PFSK-1 (cell line): ENCODE measurements around the gene DMGDH.

Source experiments
- FOXP2 ChIP-seq: optimal IDR thresholded peaks from 2 replicates; pipeline ENCODE3; 2011; ENCODE audit warnings: borderline replicate concordance, control low read depth, inconsistent platforms; ENCODE audit not compliant: insufficient read depth; ENCODE audit errors: extremely low read length, extremely low read depth
- POLR2AphosphoS5 ChIP-seq: IDR thresholded peaks from 2 replicates; pipeline ENCODE4 v1.6.1; 2012; ENCODE audit warnings: low read depth, mild to moderate bottlenecking, control low read depth, low read length, moderate library complexity
- SIN3A ChIP-seq: IDR thresholded peaks from 2 replicates; pipeline ENCODE4 v1.6.1; 2012; ENCODE audit warnings: mild to moderate bottlenecking, low read length, moderate library complexity, borderline replicate concordance; ENCODE audit not compliant: insufficient read depth
- TAF1 ChIP-seq: IDR thresholded peaks from 2 replicates; pipeline ENCODE4 v1.6.1; 2012; ENCODE audit warnings: low read length, control low read depth, borderline replicate concordance; ENCODE audit not compliant: insufficient read depth
- TF ChIP-seq, protein P1 (sequence below), 2 experiments: IDR thresholded peaks; 2 replicates each; pipeline versions ENCODE4 v1.6.1 to v1.8.0; 2011 to 2012; ENCODE audit warnings: low read depth in 2 of 2, low read length in 2 of 2, control low read depth in 1 of 2, inconsistent platforms in 1 of 2, mild to moderate bottlenecking in 1 of 2, moderate library complexity in 1 of 2; ENCODE audit not compliant: insufficient read depth in 1 of 2

The DMGDH gene

GRCh38 chr5:78984439-78985115, 84.9 kb downstream of the DMGDH start:
- TF ChIP-seq POLR2AphosphoS5, result peak; percentile 45
- TF ChIP-seq, protein P1, sequence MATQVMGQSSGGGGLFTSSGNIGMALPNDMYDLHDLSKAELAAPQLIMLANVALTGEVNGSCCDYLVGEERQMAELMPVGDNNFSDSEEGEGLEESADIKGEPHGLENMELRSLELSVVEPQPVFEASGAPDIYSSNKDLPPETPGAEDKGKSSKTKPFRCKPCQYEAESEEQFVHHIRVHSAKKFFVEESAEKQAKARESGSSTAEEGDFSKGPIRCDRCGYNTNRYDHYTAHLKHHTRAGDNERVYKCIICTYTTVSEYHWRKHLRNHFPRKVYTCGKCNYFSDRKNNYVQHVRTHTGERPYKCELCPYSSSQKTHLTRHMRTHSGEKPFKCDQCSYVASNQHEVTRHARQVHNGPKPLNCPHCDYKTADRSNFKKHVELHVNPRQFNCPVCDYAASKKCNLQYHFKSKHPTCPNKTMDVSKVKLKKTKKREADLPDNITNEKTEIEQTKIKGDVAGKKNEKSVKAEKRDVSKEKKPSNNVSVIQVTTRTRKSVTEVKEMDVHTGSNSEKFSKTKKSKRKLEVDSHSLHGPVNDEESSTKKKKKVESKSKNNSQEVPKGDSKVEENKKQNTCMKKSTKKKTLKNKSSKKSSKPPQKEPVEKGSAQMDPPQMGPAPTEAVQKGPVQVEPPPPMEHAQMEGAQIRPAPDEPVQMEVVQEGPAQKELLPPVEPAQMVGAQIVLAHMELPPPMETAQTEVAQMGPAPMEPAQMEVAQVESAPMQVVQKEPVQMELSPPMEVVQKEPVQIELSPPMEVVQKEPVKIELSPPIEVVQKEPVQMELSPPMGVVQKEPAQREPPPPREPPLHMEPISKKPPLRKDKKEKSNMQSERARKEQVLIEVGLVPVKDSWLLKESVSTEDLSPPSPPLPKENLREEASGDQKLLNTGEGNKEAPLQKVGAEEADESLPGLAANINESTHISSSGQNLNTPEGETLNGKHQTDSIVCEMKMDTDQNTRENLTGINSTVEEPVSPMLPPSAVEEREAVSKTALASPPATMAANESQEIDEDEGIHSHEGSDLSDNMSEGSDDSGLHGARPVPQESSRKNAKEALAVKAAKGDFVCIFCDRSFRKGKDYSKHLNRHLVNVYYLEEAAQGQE (IDR thresholded peaks at IDR 0.05; ENCODE audit: insufficient read depth in 1 of 2, low read depth in 2 of 2, low read length in 2 of 2), result no peak
- TF ChIP-seq SIN3A, result no peak
- TF ChIP-seq TAF1, result peak; percentile 25; the same call in 1 of the 2 replicates
- TF ChIP-seq FOXP2, result peak; percentile 39

DNA sequence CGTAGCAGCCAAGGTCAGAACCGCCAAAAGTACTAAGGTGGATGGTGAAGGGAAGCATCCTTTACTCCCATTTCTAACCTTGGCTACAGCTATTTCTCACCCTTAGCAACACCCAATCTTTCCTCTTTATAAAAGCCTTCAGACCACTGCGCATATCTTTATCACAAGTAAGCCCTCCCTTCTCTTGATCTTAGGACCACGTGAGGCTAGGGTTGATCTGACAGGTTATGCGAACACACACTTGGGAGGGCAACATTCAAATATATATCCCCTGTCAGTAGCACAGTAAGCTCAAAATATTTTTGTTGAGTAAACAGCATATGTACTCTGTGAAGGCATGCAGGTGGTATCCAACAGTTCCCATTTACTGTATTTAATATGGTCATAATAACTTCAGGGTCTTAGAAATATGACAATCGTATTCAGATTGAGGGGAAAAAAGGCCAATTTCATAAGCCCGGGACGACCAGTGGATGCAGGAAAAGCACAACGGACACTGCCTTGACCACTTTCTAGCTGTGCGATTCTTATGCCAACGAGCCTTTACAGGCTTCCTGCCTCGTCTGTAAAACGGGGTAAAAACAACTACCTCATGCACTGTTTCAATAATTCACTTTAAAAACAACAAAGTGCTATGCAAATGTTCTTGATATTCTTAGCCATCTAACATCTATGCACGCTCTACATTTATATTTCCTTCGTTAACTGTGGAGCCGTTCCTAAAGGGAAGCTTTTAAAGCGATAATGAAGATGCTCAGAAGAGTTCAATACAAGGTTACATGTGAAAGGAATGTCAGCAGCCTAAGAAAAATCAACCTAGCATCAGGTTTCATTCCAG, 85.7 kb downstream of the DMGDH start:
- no peak for TF ChIP-seq FOXP2
- TF ChIP-seq, protein P1 (IDR thresholded peaks at IDR 0.05; ENCODE audit: insufficient read depth in 1 of 2, low read depth in 2 of 2, low read length in 2 of 2), result no peak
- TF ChIP-seq POLR2AphosphoS5, result no peak
- no peak for TF ChIP-seq SIN3A
- TF ChIP-seq TAF1, result no peak

DNA sequence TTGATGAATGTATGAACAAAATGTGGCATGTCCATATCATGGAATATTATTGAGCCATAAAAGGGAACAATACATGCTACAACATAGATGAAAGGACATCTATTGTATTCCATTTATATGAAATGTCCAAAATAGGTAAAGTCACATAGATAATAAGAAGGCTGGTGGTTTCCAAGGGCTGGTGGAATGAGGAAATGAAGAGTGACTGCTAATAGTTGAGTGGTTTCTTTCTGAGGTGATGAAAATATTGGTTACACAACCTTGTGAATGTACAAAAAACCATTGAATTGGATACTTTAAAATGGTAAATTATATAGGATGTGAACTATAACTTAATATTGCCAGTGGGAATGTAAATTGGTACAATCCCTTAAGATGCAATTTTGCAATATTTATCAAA, 89.6 kb downstream of the DMGDH start:
- TF ChIP-seq TAF1 (no peak), SIN3A (no peak)
- TF ChIP-seq, protein P1 (IDR thresholded peaks at IDR 0.05; ENCODE audit: insufficient read depth in 1 of 2, low read depth in 2 of 2, low read length in 2 of 2), result no peak

DNA sequence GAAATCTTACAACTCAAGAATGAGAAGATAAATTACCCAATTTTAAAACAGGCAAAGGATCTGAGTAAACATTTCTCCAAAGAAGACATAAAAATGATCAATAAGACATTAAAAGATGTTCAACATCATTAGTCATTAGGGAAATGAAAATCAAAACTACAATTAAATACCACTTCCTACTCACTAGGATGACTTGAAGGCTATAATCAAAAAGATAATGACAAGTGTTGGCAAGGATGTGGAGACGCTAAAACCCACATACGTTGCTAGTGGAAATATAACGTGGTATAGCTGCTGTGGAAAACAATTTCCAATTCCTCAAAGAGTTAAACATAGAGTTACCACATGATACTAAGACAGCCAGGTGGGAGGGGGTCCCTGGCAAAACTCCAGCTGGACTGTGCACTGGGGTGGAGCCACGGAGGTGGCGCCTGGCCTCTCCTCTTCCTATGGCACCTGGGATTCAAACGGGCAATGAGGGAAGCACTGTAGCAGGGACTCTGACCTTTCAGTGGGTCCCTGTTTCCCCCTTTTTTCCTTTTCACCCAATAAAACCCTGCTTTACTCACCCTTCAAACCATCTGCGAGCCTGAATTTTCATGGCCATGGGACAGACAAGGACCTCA, 90.2 kb downstream of the DMGDH start:
- TF ChIP-seq TAF1 (no peak), POLR2AphosphoS5 (no peak)

GRCh38 chr5:78975035-78975434, 94.4 kb downstream of the DMGDH start:
- TF ChIP-seq, protein P1 (IDR thresholded peaks at IDR 0.05; ENCODE audit: insufficient read depth in 1 of 2, low read depth in 2 of 2, low read length in 2 of 2), result no peak
- TF ChIP-seq FOXP2 (no peak), POLR2AphosphoS5 (no peak), TAF1 (no peak), SIN3A (no peak)
